H9 (cell line): Measurements from ENCODE around the gene RAB3GAP2. TPM values are rescaled to one million over a fixed set of nuclear protein-coding genes. Genes with fewer than 3 reads are reported as not detected.

Source experiments
- DNase-seq: peaks from one replicate; pipeline ENCODE4 v3.0.0-alpha.2; 2017
- H2AFZ ChIP-seq: one replicate; pipeline ENCODE4 v1.6.1; 2013; ENCODE audit warnings: mild to moderate bottlenecking, low read length, control low read depth, moderate library complexity
- H2AK5ac ChIP-seq: 2 replicates; pipeline ENCODE4 v1.6.1; 2013; ENCODE audit warnings: low read length, control low read depth, mixed read lengths; ENCODE audit not compliant: insufficient read length
- H2BK120ac ChIP-seq: one replicate; pipeline ENCODE4 v1.6.1; 2013; ENCODE audit warnings: low read depth, mild to moderate bottlenecking, low read length, control low read depth, inconsistent platforms; ENCODE audit not compliant: poor library complexity, severe bottlenecking
- H2BK12ac ChIP-seq: 2 replicates; pipeline ENCODE4 v1.6.1; 2013; ENCODE audit warnings: low read length, control low read depth, mixed read lengths, low read depth; ENCODE audit not compliant: insufficient read length
- H2BK15ac ChIP-seq: 2 replicates; pipeline ENCODE4 v1.6.1; 2013; ENCODE audit warnings: low read depth, low read length, control low read depth
- H2BK20ac ChIP-seq: one replicate; pipeline ENCODE4 v1.6.1; 2013; ENCODE audit warnings: low read depth, mild to moderate bottlenecking, low read length, control low read depth, inconsistent platforms; ENCODE audit not compliant: poor library complexity, severe bottlenecking
- H2BK5ac ChIP-seq: 2 replicates; pipeline ENCODE4 v1.6.1; 2013; ENCODE audit warnings: low read length, control low read depth, mixed read lengths; ENCODE audit not compliant: insufficient read length
- H3K14ac ChIP-seq: 2 replicates; pipeline ENCODE4 v1.6.1; 2013; ENCODE audit warnings: low read length, control low read depth; ENCODE audit not compliant: insufficient read depth
- H3K18ac ChIP-seq: 2 replicates; pipeline ENCODE4 v1.6.1; 2013; ENCODE audit warnings: low read depth, mild to moderate bottlenecking, mixed read lengths, low read length, control low read depth; ENCODE audit not compliant: insufficient read length
- H3K23ac ChIP-seq: 2 replicates; pipeline ENCODE4 v1.6.1; 2013; ENCODE audit warnings: low read length, control low read depth, mixed read lengths, low read depth; ENCODE audit not compliant: insufficient read length
- H3K23me2 ChIP-seq: 2 replicates; pipeline ENCODE4 v1.6.1; 2013; ENCODE audit warnings: low read depth, mild to moderate bottlenecking, mixed read lengths, low read length, control low read depth; ENCODE audit not compliant: insufficient read length, poor library complexity, severe bottlenecking
- H3K27ac ChIP-seq: 2 replicates; pipeline ENCODE4 v1.5.1; 2013; ENCODE audit warnings: low read length, control low read depth, mixed read lengths, low read depth; ENCODE audit not compliant: insufficient read length
- H3K27me3 ChIP-seq: 2 replicates; pipeline ENCODE4 v1.6.1; 2013; ENCODE audit warnings: low read length, control low read depth, inconsistent platforms; ENCODE audit not compliant: insufficient read depth
- H3K4ac ChIP-seq: 2 replicates; pipeline ENCODE4 v1.6.1; 2013; ENCODE audit warnings: low read depth, mild to moderate bottlenecking, control low read depth, inconsistent platforms, low read length, moderate library complexity
- H3K4me1 ChIP-seq: 2 replicates; pipeline ENCODE4 v1.6.1; 2013; ENCODE audit warnings: low read length, control low read depth, inconsistent platforms; ENCODE audit not compliant: insufficient read depth
- H3K4me2 ChIP-seq: 2 replicates; pipeline ENCODE4 v1.6.1; 2013; ENCODE audit warnings: low read length, control low read depth, mixed read lengths; ENCODE audit not compliant: insufficient read length, insufficient read depth
- H3K56ac ChIP-seq: 2 replicates; pipeline ENCODE4 v1.6.1; 2013; ENCODE audit warnings: low read depth, mild to moderate bottlenecking, mixed read lengths, low read length, control low read depth; ENCODE audit not compliant: insufficient read length
- H3K79me1 ChIP-seq: 2 replicates; pipeline ENCODE4 v1.6.1; 2013; ENCODE audit warnings: low read depth, mild to moderate bottlenecking, moderate library complexity, low read length, control low read depth, inconsistent platforms; ENCODE audit not compliant: insufficient read depth, poor library complexity, severe bottlenecking
- H3K79me2 ChIP-seq: 2 replicates; pipeline ENCODE4 v1.6.1; 2013; ENCODE audit warnings: low read length, control low read depth, inconsistent platforms; ENCODE audit not compliant: insufficient read depth
- H3K9ac ChIP-seq: 2 replicates; pipeline ENCODE4 v1.6.1; 2013; ENCODE audit warnings: low read length, control low read depth, mixed read lengths; ENCODE audit not compliant: insufficient read length; ENCODE audit errors: extremely low read depth
- H3K9me3 ChIP-seq: one replicate; pipeline ENCODE4 v1.6.1; 2013; ENCODE audit warnings: low read depth, low read length, inconsistent platforms; ENCODE audit not compliant: control insufficient read depth
- H3T11ph ChIP-seq: one replicate; pipeline ENCODE4 v1.6.1; 2013; ENCODE audit warnings: mild to moderate bottlenecking, low read length, control low read depth, inconsistent platforms
- H4K20me1 ChIP-seq: one replicate; pipeline ENCODE4 v1.6.1; 2013; ENCODE audit not compliant: control insufficient read depth, insufficient read length, insufficient read depth
- H4K5ac ChIP-seq: 2 replicates; pipeline ENCODE4 v1.6.1; 2013; ENCODE audit warnings: low read depth, mild to moderate bottlenecking, mixed read lengths, low read length, control low read depth; ENCODE audit not compliant: insufficient read length
- H4K8ac ChIP-seq: replicated peaks from 2 replicates; pipeline ENCODE4 v1.6.1; 2013; ENCODE audit warnings: low read length, control low read depth, mixed read lengths, low read depth; ENCODE audit not compliant: insufficient read length
- H4K91ac ChIP-seq: 2 replicates; pipeline ENCODE4 v1.6.1; 2013; ENCODE audit warnings: low read depth, mild to moderate bottlenecking, moderate library complexity, mixed read lengths, low read length, control low read depth; ENCODE audit not compliant: insufficient read length
- H3K27ac Mint-ChIP-seq, 3 experiments: 2 replicates in 2 of 3; 3 replicates in 1 of 3; pipeline ENCODE4 v1.8.0; 2020 to 2021; ENCODE audit warnings: mixed read lengths in 3 of 3, mild to moderate bottlenecking in 1 of 3, moderate library complexity in 1 of 3
- H3K27me3 Mint-ChIP-seq: 2 replicates; pipeline ENCODE4 v1.8.0; 2021; ENCODE audit warnings: low read depth, mild to moderate bottlenecking, moderate library complexity, mixed read lengths
- H3K36me3 Mint-ChIP-seq, 3 experiments: 2 replicates in 2 of 3; 3 replicates in 1 of 3; pipeline ENCODE4 v1.8.0; 2020 to 2021; ENCODE audit warnings: low read depth in 3 of 3, mixed read lengths in 3 of 3; ENCODE audit not compliant: insufficient read depth in 1 of 3
- H3K4me1 Mint-ChIP-seq, 2 experiments: 2 replicates each; pipeline ENCODE4 v1.8.0; 2020; ENCODE audit warnings: mixed read lengths in 2 of 2
- H3K4me3 Mint-ChIP-seq, 2 experiments: 2 replicates in 1 of 2; 3 replicates in 1 of 2; pipeline ENCODE4 v1.8.0; 2020 to 2021; ENCODE audit warnings: mild to moderate bottlenecking in 2 of 2, mixed read lengths in 2 of 2, moderate library complexity in 1 of 2
- H3K9me3 Mint-ChIP-seq, 2 experiments: 2 replicates in 1 of 2; 3 replicates in 1 of 2; pipeline ENCODE4 v1.8.0; 2020; ENCODE audit warnings: mild to moderate bottlenecking in 2 of 2, mixed read lengths in 2 of 2, moderate library complexity in 1 of 2
- WGBS: extraction: QIAGEN DNeasy Blood & Tissue Kit; methylation state at CpG from one replicate; pipeline ENCODE4 v1.1.7; 2013; ENCODE audit warnings: missing lambda C conversion rate, low lambda C conversion rate, mixed read lengths; ENCODE audit not compliant: insufficient read length; ENCODE audit errors: extremely low coverage; 5-methylcytosine and 5-hydroxymethylcytosine counted together
- total RNA-seq: library from RNA; stranded (reverse); gene quantifications from 2 replicates; pipeline ENCODE4 v1.2.1, GENCODE V29; 2021
- TF ChIP-seq, protein P1 (sequence below): fragments of 200-600 bp; sonication (generic); conservative IDR thresholded peaks from 3 replicates; pipeline ENCODE4 v1.8.0; 2021; ENCODE audit warnings: antibody characterized with exemption, mild to moderate bottlenecking

RAB3GAP2 gene
- total RNA-seq, 1 experiment from 2014 or later, result 48.3 TPM

GRCh38 chr1:220321758-220322157, 49.5 kb upstream of the RAB3GAP2 start:
- Histone ChIP-seq H2BK15ac (no peak overlapping the region), H3K4me1 (no peaks in the 10 kb centered on the region; the same call in 1 of the 2 replicates), H3K23me2 (no peaks in the 10 kb centered on the region), H3K14ac (no peak overlapping the region; the same call in 1 of the 2 replicates), H4K5ac (no peak overlapping the region), H2AK5ac (no peak overlapping the region), H3K23ac (no peak overlapping the region), H3T11ph (no peak overlapping the region), H3K79me2 (no peaks in the 10 kb centered on the region), H4K91ac (no peak overlapping the region), H2BK120ac (no peak overlapping the region), H3K56ac (no peak overlapping the region), H3K9me3 (no peaks in the 10 kb centered on the region), H2BK5ac (no peak overlapping the region), H3K79me1 (no peaks in the 10 kb centered on the region), H3K18ac (no peak overlapping the region), H3K9ac (no peak overlapping the region), H2BK20ac (no peak overlapping the region), H2BK12ac (no peak overlapping the region), H3K4ac (no peak overlapping the region), H3K27me3 (no peaks in the 10 kb centered on the region), H3K4me2 (no peak overlapping the region), H2AFZ (no peak overlapping the region), H4K8ac (no peak overlapping the region), H3K27ac (no peak overlapping the region), H4K20me1 (no peaks in the 10 kb centered on the region)
- no peak for DNase-seq
- no peaks in the 10 kb centered on the region for H3K9me3 Mint-ChIP-seq
- H3K27ac Mint-ChIP-seq, result no peak overlapping the region
- H3K27me3 Mint-ChIP-seq, result no peaks in the 10 kb centered on the region
- no peak overlapping the region for H3K4me3 Mint-ChIP-seq
- H3K4me1 Mint-ChIP-seq, result peaks cover 19% of the 10 kb centered on the region in 2 experiments
- WGBS, result no CpG with 5 or more reads among the region's 6 CpGs
- no peaks in the 10 kb centered on the region; a peak in 1 of 7 replicates for H3K36me3 Mint-ChIP-seq
- TF ChIP-seq, protein P1, sequence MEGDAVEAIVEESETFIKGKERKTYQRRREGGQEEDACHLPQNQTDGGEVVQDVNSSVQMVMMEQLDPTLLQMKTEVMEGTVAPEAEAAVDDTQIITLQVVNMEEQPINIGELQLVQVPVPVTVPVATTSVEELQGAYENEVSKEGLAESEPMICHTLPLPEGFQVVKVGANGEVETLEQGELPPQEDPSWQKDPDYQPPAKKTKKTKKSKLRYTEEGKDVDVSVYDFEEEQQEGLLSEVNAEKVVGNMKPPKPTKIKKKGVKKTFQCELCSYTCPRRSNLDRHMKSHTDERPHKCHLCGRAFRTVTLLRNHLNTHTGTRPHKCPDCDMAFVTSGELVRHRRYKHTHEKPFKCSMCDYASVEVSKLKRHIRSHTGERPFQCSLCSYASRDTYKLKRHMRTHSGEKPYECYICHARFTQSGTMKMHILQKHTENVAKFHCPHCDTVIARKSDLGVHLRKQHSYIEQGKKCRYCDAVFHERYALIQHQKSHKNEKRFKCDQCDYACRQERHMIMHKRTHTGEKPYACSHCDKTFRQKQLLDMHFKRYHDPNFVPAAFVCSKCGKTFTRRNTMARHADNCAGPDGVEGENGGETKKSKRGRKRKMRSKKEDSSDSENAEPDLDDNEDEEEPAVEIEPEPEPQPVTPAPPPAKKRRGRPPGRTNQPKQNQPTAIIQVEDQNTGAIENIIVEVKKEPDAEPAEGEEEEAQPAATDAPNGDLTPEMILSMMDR, result no peak
